B cell (primary cell): Measurements from ENCODE around the gene SEH1L. TPM values are rescaled to one million over a fixed set of nuclear protein-coding genes. Genes with fewer than 3 reads are reported as not detected.

Source experiments
- ATAC-seq: fragments of 200-7000 bp; cut with Tn5 transposase; one replicate; pipeline ENCODE4 v1.10.0; 2021; ENCODE audit warnings: low read depth, mild to moderate bottlenecking, moderate number of reproducible peaks, moderate library complexity
- CTCF ChIA-PET: fragments of 350-600 bp; sonication (Branson Sonifier 250); formaldehyde crosslinking; loops from one replicate; lab custom pipeline; 2021; ENCODE audit warnings: antibody characterized with exemption, inconsistent platforms; lab: Charles Lee
- POLR2A ChIA-PET: fragments of 350-600 bp; sonication (Branson Sonifier 250); formaldehyde crosslinking; loops from one replicate; lab custom pipeline; 2021; ENCODE audit warnings: antibody characterized with exemption; lab: Charles Lee
- DNase-seq: peaks from one replicate; pipeline ENCODE4 v3.0.0; 2013
- H2AFZ ChIP-seq: 2 replicates; pipeline ENCODE4 v1.6.1; 2012; ENCODE audit warnings: mild to moderate bottlenecking, low read depth, low read length; ENCODE audit not compliant: insufficient read depth, poor library complexity, severe bottlenecking
- H3K27ac ChIP-seq, 2 donors: 1 replicate in 1 of 2; 2 replicates in 1 of 2; pipeline ENCODE4 v1.5.1; 2012 to 2013; ENCODE audit warnings: low read length in 2 of 2, mild to moderate bottlenecking in 2 of 2, moderate library complexity in 1 of 2
- H3K27me3 ChIP-seq, 4 experiments: fragments of 200-600 bp in 1 of 4; sonication (generic) in 1 of 4; replicated peaks in 1 of 4; 1 replicate in 2 of 4; 2 replicates in 2 of 4; pipeline versions ENCODE4 v1.6.1 to v1.7.0; 2013 to 2016; ENCODE audit warnings: low read length in 3 of 4, mild to moderate bottlenecking in 2 of 4, mixed read lengths in 1 of 4, moderate library complexity in 1 of 4; ENCODE audit not compliant: insufficient read depth in 4 of 4, control insufficient read depth in 3 of 4; ENCODE audit errors: control extremely low read depth in 1 of 4
- H3K36me3 ChIP-seq, 2 experiments: replicated peaks in 1 of 2; 1 replicate in 1 of 2; 2 replicates in 1 of 2; pipeline versions ENCODE4 v1.6.1 to v1.7.1; 2013; ENCODE audit warnings: low read length in 1 of 2; ENCODE audit not compliant: insufficient read depth in 2 of 2, control insufficient read depth in 1 of 2; ENCODE audit errors: control extremely low read depth in 1 of 2, extremely low read depth in 1 of 2
- H3K4me1 ChIP-seq, 2 donors: fragments of 200-600 bp in 1 of 2; sonication (generic) in 1 of 2; 1 replicate in 1 of 2; 2 replicates in 1 of 2; pipeline versions ENCODE4 v1.5.1 to v1.6.1; 2013 to 2017; ENCODE audit warnings: low read length in 2 of 2; ENCODE audit not compliant: control insufficient read depth in 2 of 2, insufficient read depth in 2 of 2
- H3K4me2 ChIP-seq: replicated peaks from 2 replicates; pipeline ENCODE3; 2012; ENCODE audit warnings: mild to moderate bottlenecking, low read depth, low read length; ENCODE audit not compliant: poor library complexity, severe bottlenecking
- H3K4me3 ChIP-seq, 5 experiments: fragments of 200-600 bp in 1 of 5; sonication (generic) in 1 of 5; 1 replicate in 3 of 5; 2 replicates in 2 of 5; pipeline versions ENCODE4 v1.5.1 to v1.7.0; 2011 to 2016; ENCODE audit warnings: low read length in 4 of 5, mild to moderate bottlenecking in 4 of 5, low read depth in 2 of 5, control low read depth in 1 of 5, moderate library complexity in 1 of 5; ENCODE audit not compliant: insufficient read depth in 1 of 5; ENCODE audit errors: control extremely low read depth in 1 of 5, extremely low read depth in 1 of 5
- H3K79me2 ChIP-seq: fragments of 200-600 bp; sonication (generic); one replicate; pipeline ENCODE4 v1.6.0; 2016; ENCODE audit warnings: low read length; ENCODE audit not compliant: control insufficient read depth, insufficient read depth
- H3K9ac ChIP-seq: fragments of 200-600 bp; sonication (generic); 2 replicates; pipeline ENCODE4 v1.6.1; 2017; ENCODE audit warnings: mild to moderate bottlenecking, low read length, moderate library complexity
- H3K9me3 ChIP-seq, 3 donors: one replicate each; pipeline versions ENCODE4 v1.6.1 to v1.7.1; 2013; ENCODE audit warnings: low read length in 2 of 3; ENCODE audit not compliant: control insufficient read depth in 2 of 3, insufficient read depth in 1 of 3; ENCODE audit errors: control extremely low read depth in 1 of 3
- H4K20me1 ChIP-seq: 2 replicates; pipeline ENCODE4 v1.6.0; 2012; ENCODE audit warnings: mild to moderate bottlenecking, low read length; ENCODE audit not compliant: insufficient read depth, control insufficient read depth, poor library complexity, severe bottlenecking
- H3K27ac Mint-ChIP-seq: one replicate; pipeline ENCODE4 v1.8.0; 2021; ENCODE audit warnings: mixed read lengths
- H3K27me3 Mint-ChIP-seq: one replicate; pipeline ENCODE4 v1.8.0; 2021; ENCODE audit warnings: mixed read lengths
- H3K4me1 Mint-ChIP-seq: one replicate; pipeline ENCODE4 v1.8.0; 2021; ENCODE audit warnings: mixed read lengths
- H3K4me3 Mint-ChIP-seq: one replicate; pipeline ENCODE4 v1.8.0; 2021; ENCODE audit warnings: mixed read lengths
- H3K9me3 Mint-ChIP-seq: one replicate; pipeline ENCODE4 v1.8.0; 2022; ENCODE audit warnings: mixed read lengths; ENCODE audit not compliant: insufficient read depth
- CTCF ChIP-seq: fragments of 200-600 bp; IDR thresholded peaks from one replicate; pipeline ENCODE4 v1.8.0; 2022; ENCODE audit warnings: antibody characterized with exemption, mild to moderate bottlenecking
- EZH2 ChIP-seq: IDR thresholded peaks from 2 replicates; pipeline ENCODE4 v1.6.1; 2012; ENCODE audit warnings: borderline replicate concordance, low read depth, mild to moderate bottlenecking, moderate library complexity, low read length; ENCODE audit not compliant: insufficient read depth, poor library complexity, severe bottlenecking
- WGBS: methylation state at CpG from one replicate; pipeline ENCODE4 v1.1.5; 2013; ENCODE audit warnings: missing lambda C conversion rate; ENCODE audit not compliant: insufficient coverage; 5-methylcytosine and 5-hydroxymethylcytosine counted together
- intact Hi-C: fragments of 100-400 bp; cut with micrococcal nuclease; formaldehyde crosslinking; loops from one replicate; pipeline ENCODE4 v1.10.0; 2022
- polyA plus RNA-seq: library from polyadenylated mRNA; depleted of rRNA; stranded (reverse); fragments of >200 nt; gene quantifications from 2 replicates; pipeline ENCODE4 v1.2.3, GENCODE V29; 2012
- total RNA-seq, 2 donors: library from RNA; stranded (reverse); fragments of 120-200 nt in 1 of 2; gene quantifications; 1 replicate in 1 of 2; 2 replicates in 1 of 2; pipeline versions ENCODE4 v1.2.3 to v1.2.4, GENCODE V29; 2013 to 2022

The SEH1L gene
- total and polyA plus RNA-seq, 2 donors (not counting 1 experiment from before 2014, with no cell fraction given), result 8.7 to 46.4 TPM

- no peak for TF ChIP-seq CTCF
- TF ChIP-seq EZH2, result no peak
- Histone ChIP-seq H3K79me2 (peaks cover 19% of the 10 kb centered on the region), H2AFZ (peak overlapping the region; percentile 100), H3K4me3 (peak overlapping the region in 4 of 5 experiments; percentile 66 to 97 (median 79)), H3K27ac (peak overlapping the region; percentile 81 to 89), H3K9me3 (no peaks in the 10 kb centered on the region), H3K9ac (peak overlapping the region; percentile 89), H3K4me1 (peaks cover 5 to 22% of the 10 kb centered on the region in 2 donors), H3K4me2 (peak overlapping the region; percentile 99), H3K27me3 (no peaks in the 10 kb centered on the region), H4K20me1 (peaks cover 22% of the 10 kb centered on the region), H3K36me3 (no peaks in the 10 kb centered on the region)
- DNase-seq (no peak), ATAC-seq (no peak)
- H3K9me3 Mint-ChIP-seq, result no peaks in the 10 kb centered on the region
- peak overlapping the region; percentile 96 for H3K4me3 Mint-ChIP-seq
- H3K4me1 Mint-ChIP-seq, result peaks cover 29% of the 10 kb centered on the region
- ChIA-PET CTCF (interaction anchor here (1.2 to 1.6 kb wide), 4 partner anchors 12 to 220 kb away, joined by 3 to 5 read pairs (median 4); no protein-coding TSS in a partner anchor), POLR2A (interaction anchor here (0.9 kb wide), 1 partner anchor 191 kb away, joined by 4 read pairs; no protein-coding TSS in a partner anchor)
- intact Hi-C loops, result loop anchor here (1.0 to 5.0 kb wide), 4 partner anchors 63 to 964 kb away; partner anchors contain the start of genes AFG3L2 and IMPA2
- 1% methylated on average over 14 of the region's 15 CpGs for WGBS
- peak overlapping the region; percentile 94 for H3K27ac Mint-ChIP-seq
- H3K27me3 Mint-ChIP-seq, result no peaks in the 10 kb centered on the region
Observed at GRCh38 chr18:12946549-12947284, 1.1 kb upstream of the SEH1L start.
